Lower lobe of right lung (tissue), 2 donors: Measurements from ENCODE around the gene HBS1L. TPM values are rescaled to one million over a fixed set of nuclear protein-coding genes. Genes with fewer than 3 reads are reported as not detected.
A peak's percentile ranks its signal among the peaks of the same experiment; 100 is the strongest.

ENCODE experiments used
- ATAC-seq, 2 donors: fragments of 200-7000 bp; cut with Tn5 transposase; one replicate each; pipeline ENCODE4 v1.9.1; 2020 to 2022; ENCODE audit warnings: mild to moderate bottlenecking in 2 of 2, moderate library complexity in 2 of 2
- DNase-seq: peaks from one replicate; pipeline ENCODE4 v3.0.0-alpha.2; 2020
- H3K27ac ChIP-seq: fragments of 200-600 bp; one replicate; pipeline ENCODE4 v1.8.0; 2022
- H3K27me3 ChIP-seq: fragments of 200-600 bp; one replicate; pipeline ENCODE4 v1.8.0; 2022; ENCODE audit warnings: low read depth
- H3K36me3 ChIP-seq: fragments of 200-600 bp; one replicate; pipeline ENCODE4 v1.8.0; 2022; ENCODE audit warnings: mild to moderate bottlenecking
- H3K4me1 ChIP-seq: fragments of 200-600 bp; one replicate; pipeline ENCODE4 v1.8.0; 2022
- H3K4me3 ChIP-seq: fragments of 200-600 bp; one replicate; pipeline ENCODE4 v1.8.0; 2022; ENCODE audit warnings: mild to moderate bottlenecking
- H3K9me3 ChIP-seq: fragments of 200-600 bp; one replicate; pipeline ENCODE4 v1.8.0; 2022
- CTCF ChIP-seq: fragments of 200-600 bp; IDR thresholded peaks from one replicate; pipeline ENCODE4 v1.8.0; 2022; ENCODE audit warnings: antibody characterized with exemption, mild to moderate bottlenecking
- intact Hi-C: fragments of 100-400 bp; cut with DNase I; formaldehyde crosslinking; loops from one replicate; pipeline ENCODE4 v1.11.0; 2022
- long read RNA-seq: library from polyadenylated mRNA; unstranded; transcript quantifications from one replicate; pipeline ENCODE4 v2.0.0, GENCODE V29; 2021
- total RNA-seq: library from RNA; stranded (reverse); fragmentation: NEBNext Ultra II Directional; extraction: Animal tissue kit (Norgen Biotek cat#: 25700); gene quantifications from one replicate; pipeline ENCODE4 v1.2.1, GENCODE V29; 2021
- donor health status: DM: no; HTN: yes; CAD: no; lungs with severe emphysema.

The HBS1L gene
- 51.3 TPM for total RNA-seq
- long read RNA-seq, full-length matches to known transcripts: 92 of 109 reads
- long read RNA-seq, partial matches to known transcripts: 4 of 109 reads
- long read RNA-seq, other reads (novel, unspliced or antisense): 13 of 109 reads

- H3K4me1 ChIP-seq: peaks cover 23% of the 10 kb centered on the region
- peaks cover 3% of the 10 kb centered on the region for H3K36me3 ChIP-seq
- peak; percentile 98 for DNase-seq
- TF ChIP-seq CTCF: no peak
- H3K4me3 ChIP-seq: peak within 1 kb of the TSS; percentile 86
- H3K9me3 ChIP-seq: no peaks in the 10 kb centered on the region
- intact Hi-C loops: no loop called here
- H3K27me3 ChIP-seq: no peaks in the 10 kb centered on the region
- peak within 1 kb of the TSS; percentile 90 for H3K27ac ChIP-seq
- peak; percentile 100 for ATAC-seq
Observed at GRCh38 chr6:135054569-135055498, at the start of gene HBS1L. Gene HBS1L (minus strand): TSS chr6:135054822. CDS start chr6:135054691, 131 bp downstream.

- no peak for TF ChIP-seq CTCF
- no peak for DNase-seq
- no peak for ATAC-seq
- H3K36me3 ChIP-seq: no peaks in the 10 kb centered on the region
- intact Hi-C loops: no loop called here
- H3K27me3 ChIP-seq: peaks cover 4% of the 10 kb centered on the region
- no peaks in the 10 kb centered on the region for H3K4me1 ChIP-seq
- H3K9me3 ChIP-seq: no peaks in the 10 kb centered on the region
- H3K27ac ChIP-seq: no peak overlapping the region
- no peak overlapping the region for H3K4me3 ChIP-seq
Observed at GRCh38 chr6:135104199-135104598, 49.6 kb upstream of the HBS1L start.

GRCh38 chr6:135102191-135102590 is 47.6 kb upstream of the HBS1L start:
- Histone ChIP-seq H3K4me3 (no peak overlapping the region), H3K27me3 (peaks cover 4% of the 10 kb centered on the region), H3K36me3 (no peaks in the 10 kb centered on the region), H3K27ac (no peak overlapping the region), H3K9me3 (no peaks in the 10 kb centered on the region), H3K4me1 (no peaks in the 10 kb centered on the region)
- TF ChIP-seq CTCF: no peak
- ATAC-seq (no peak), DNase-seq (no peak)
- intact Hi-C loops: no loop called here

- no peak for TF ChIP-seq CTCF
- intact Hi-C loops: no loop called here
- H3K27ac ChIP-seq: no peak overlapping the region
- ATAC-seq: no peak
- no peak overlapping the region for H3K4me3 ChIP-seq
- H3K27me3 ChIP-seq: no peaks in the 10 kb centered on the region
- no peaks in the 10 kb centered on the region for H3K4me1 ChIP-seq
- no peaks in the 10 kb centered on the region for H3K36me3 ChIP-seq
- H3K9me3 ChIP-seq: no peaks in the 10 kb centered on the region
- no peak for DNase-seq
Observed at GRCh38 chr6:135097172-135097571, 42.5 kb upstream of the HBS1L start.

GRCh38 chr6:135096403-135097130 is 41.9 kb upstream of the HBS1L start:
- Histone ChIP-seq H3K27me3 (no peaks in the 10 kb centered on the region), H3K9me3 (no peaks in the 10 kb centered on the region), H3K36me3 (no peaks in the 10 kb centered on the region), H3K4me3 (no peak overlapping the region), H3K4me1 (no peaks in the 10 kb centered on the region), H3K27ac (no peak overlapping the region)
- DNase-seq: no peak
- no peak for TF ChIP-seq CTCF
- intact Hi-C loops: no loop called here
- ATAC-seq: no peak
